ENCODE results near the gene SWT1. TPM values are rescaled to one million over a fixed set of nuclear protein-coding genes. Genes with fewer than 3 reads are reported as not detected.

The SWT1 gene
- total and polyA plus RNA-seq, 9 of the 15 experiments (the other 6 are each of a cell fraction or from before 2014, with no cell fraction given) = 1.5 to 3.4 (median 2.3) TPM

DNA sequence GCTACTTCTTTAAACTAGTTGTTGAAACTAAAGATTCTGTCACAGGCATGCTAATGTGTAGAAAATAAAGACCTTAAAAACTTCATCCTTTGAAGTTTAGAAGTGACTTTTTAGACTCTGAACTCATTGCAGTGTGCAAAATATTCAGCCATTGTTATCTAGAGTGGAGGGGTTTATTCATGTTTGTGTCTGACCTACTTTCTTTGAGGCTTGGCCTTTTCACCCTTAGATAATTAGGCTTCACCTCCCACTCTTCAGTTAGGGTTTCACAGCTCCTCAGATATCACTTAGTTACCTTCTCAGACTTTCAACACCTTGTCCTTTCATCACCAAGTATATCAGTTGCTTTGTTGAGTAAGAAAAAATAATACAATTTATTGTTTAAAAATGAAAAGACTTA is 84.2 kb downstream of the SWT1 start (continued):
- TF ChIP-seq DPF2 (IDR thresholded peaks at IDR 0.05) (0 out of 2 replicates have a peak, but pooled peaks have one; percentile 33), TEAD1 (CRISPR knock-in tag; IDR thresholded peaks at IDR 0.05) (no peak), TAF1 (IDR thresholded peaks at IDR 0.05; ENCODE audit: control insufficient read depth, extremely low read depth, insufficient read depth, low read length, severe bottlenecking) (no peak), EGR1 (conservative IDR thresholded peaks at IDR 0.05) (peak; percentile 28; the same call in 1 of the 2 replicates), PURB (CRISPR knock-in tag; IDR thresholded peaks at IDR 0.05; ENCODE audit: low read depth) (no peak), ZNF518B (CRISPR knock-in tag; IDR thresholded peaks at IDR 0.05) (no peak), EHMT2 (IDR thresholded peaks at IDR 0.05) (0 out of 2 replicates have a peak, but pooled peaks have one; percentile 41), TCFL5 (CRISPR knock-in tag; conservative IDR thresholded peaks at IDR 0.05) (no peak), HNRNPK (IDR thresholded peaks at IDR 0.05; ENCODE audit: low read depth, low read length, poor library complexity, severe bottlenecking) (no peak), ETS1 (conservative IDR thresholded peaks at IDR 0.05; ENCODE audit: control insufficient read depth, low read depth, low read length) (no peak), RCOR1 (IDR thresholded peaks at IDR 0.05; ENCODE audit: borderline replicate concordance in 1 of 2, low read depth in 2 of 2, low read length in 2 of 2) (0 out of 4 replicates have a peak, but pooled peaks of 1 of the 2 experiments have one; percentile 49), C11orf30 (IDR thresholded peaks at IDR 0.05; ENCODE audit: low read depth) (no peak), DNMT1 (IDR thresholded peaks at IDR 0.05) (no peak), FIP1L1 (IDR thresholded peaks at IDR 0.05; ENCODE audit: low read depth, low read length, poor library complexity, severe bottlenecking) (no peak), HMBOX1 (IDR thresholded peaks at IDR 0.05) (peak; percentile 57; the same call in 1 of the 2 replicates)
- TF ChIP-seq, protein P1, sequence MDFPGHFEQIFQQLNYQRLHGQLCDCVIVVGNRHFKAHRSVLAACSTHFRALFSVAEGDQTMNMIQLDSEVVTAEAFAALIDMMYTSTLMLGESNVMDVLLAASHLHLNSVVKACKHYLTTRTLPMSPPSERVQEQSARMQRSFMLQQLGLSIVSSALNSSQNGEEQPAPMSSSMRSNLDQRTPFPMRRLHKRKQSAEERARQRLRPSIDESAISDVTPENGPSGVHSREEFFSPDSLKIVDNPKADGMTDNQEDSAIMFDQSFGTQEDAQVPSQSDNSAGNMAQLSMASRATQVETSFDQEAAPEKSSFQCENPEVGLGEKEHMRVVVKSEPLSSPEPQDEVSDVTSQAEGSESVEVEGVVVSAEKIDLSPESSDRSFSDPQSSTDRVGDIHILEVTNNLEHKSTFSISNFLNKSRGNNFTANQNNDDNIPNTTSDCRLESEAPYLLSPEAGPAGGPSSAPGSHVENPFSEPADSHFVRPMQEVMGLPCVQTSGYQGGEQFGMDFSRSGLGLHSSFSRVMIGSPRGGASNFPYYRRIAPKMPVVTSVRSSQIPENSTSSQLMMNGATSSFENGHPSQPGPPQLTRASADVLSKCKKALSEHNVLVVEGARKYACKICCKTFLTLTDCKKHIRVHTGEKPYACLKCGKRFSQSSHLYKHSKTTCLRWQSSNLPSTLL (IDR thresholded peaks at IDR 0.05) = no peak
- TF ChIP-seq, protein P2, sequence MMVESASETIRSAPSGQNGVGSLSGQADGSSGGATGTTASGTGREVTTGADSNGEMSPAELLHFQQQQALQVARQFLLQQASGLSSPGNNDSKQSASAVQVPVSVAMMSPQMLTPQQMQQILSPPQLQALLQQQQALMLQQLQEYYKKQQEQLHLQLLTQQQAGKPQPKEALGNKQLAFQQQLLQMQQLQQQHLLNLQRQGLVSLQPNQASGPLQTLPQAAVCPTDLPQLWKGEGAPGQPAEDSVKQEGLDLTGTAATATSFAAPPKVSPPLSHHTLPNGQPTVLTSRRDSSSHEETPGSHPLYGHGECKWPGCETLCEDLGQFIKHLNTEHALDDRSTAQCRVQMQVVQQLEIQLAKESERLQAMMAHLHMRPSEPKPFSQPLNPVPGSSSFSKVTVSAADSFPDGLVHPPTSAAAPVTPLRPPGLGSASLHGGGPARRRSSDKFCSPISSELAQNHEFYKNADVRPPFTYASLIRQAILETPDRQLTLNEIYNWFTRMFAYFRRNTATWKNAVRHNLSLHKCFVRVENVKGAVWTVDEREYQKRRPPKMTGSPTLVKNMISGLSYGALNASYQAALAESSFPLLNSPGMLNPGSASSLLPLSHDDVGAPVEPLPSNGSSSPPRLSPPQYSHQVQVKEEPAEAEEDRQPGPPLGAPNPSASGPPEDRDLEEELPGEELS (CRISPR knock-in tag; IDR thresholded peaks at IDR 0.05; ENCODE audit: borderline replicate concordance) = no peak
